Vagina (tissue), 2 donors: ENCODE measurements around the gene GOPC.

Experiments used
- CTCF ChIP-seq, 3 experiments: fragments of 450-650 bp in 2 of 3; fragments of 200-600 bp in 1 of 3; sonication (generic) in 1 of 3; IDR thresholded peaks; one replicate each; pipeline ENCODE4 v1.5.1; 2017 to 2019; ENCODE audit warnings: antibody characterized with exemption in 3 of 3, mild to moderate bottlenecking in 2 of 3, moderate library complexity in 2 of 3
- POLR2A ChIP-seq, 2 donors: fragments of 450-650 bp; IDR thresholded peaks; one replicate each; pipeline ENCODE4 v1.6.1; 2017; ENCODE audit warnings: antibody characterized with exemption in 2 of 2, mild to moderate bottlenecking in 2 of 2, moderate library complexity in 2 of 2

GRCh38 chr6:117512987-117513573, 89.2 kb downstream of the GOPC start:
- TF ChIP-seq CTCF (IDR thresholded peaks at IDR 0.05) = no peak
- TF ChIP-seq POLR2A (IDR thresholded peaks at IDR 0.05) = no peak
